COLO668 (cell line): Measurements from ENCODE around the gene ARID5A.
"Not testable (repeated sequence)": the region's sequence is repeated elsewhere in the genome, so short reads cannot be mapped to it uniquely, and the experiment has no call there.

Experiments used
- DNase-seq: peaks from one replicate; lab custom pipeline; 2025; ENCODE audit not compliant: unreplicated experiment; lab: John Stamatoyannopoulos, UW

Gene ARID5A

DNA sequence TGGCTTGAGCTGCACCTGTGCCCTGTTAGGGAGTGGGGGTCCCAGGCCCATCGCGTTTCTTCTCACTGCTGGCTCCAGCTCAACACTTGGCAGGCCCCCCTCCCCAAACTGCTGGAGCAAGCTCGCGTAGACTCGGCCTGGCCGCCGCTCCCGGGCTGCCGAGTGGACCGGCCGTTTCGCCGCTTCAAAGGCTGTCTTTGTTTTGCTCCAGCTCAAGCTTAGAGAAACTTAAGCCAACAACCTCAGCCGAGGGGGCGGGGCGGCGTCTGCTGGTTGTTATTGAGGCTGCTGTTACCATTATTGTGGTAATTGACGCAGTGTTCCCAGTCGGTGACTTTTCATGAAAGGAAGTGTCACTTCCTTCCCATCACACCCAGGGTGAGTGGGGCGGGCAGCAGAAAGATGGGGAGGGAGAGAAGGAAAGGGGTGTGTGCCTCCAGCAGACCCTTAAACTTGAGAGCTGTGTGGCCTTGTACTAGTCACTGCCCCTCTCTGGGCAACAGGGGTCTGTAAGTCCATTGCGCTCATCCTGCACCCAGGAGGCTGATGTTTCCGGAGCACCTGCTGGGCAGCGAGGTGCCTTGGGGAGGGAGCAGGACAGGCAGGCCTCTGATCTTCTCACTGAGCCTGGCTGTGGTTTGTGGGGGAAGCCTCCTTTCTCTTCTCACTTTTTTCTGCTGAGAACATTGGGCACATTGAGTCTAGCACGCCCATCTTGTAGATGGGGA lies 2.1 kb downstream of the ARID5A start:
- DNase-seq = no peak

DNA sequence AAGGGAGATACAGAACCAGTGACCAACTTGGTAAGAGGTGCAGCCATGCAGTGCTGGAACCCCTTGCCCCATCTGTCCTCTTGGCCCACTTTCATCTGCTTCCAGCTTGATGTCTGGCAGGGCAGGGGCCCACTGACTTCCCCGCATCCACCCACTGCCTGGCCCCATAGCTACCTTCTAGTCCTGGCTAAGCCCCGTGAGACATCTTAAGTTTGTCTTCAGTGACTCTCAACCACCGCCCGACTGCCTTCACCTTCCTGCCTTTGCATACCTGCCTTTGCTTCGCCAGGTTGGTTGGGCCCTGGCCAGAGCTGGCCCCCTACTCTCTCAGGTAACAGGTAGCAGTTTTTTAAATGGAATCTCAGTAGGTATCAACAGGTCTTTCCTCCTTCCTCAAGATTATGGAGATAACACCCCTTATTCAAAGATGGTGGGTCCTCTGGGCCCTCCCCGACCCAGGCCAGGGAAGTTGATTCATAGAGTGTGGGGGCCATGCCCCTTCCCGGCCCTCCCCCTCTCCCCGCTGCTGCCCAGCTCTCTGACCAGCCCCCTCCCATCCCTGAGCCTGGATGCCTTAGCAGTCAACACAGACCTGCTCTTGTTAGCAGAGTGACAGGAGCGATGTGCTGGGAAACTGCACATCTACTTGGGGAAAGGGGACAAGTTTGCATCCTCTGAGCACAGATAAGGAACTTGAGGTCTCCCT lies 2.8 kb downstream of the ARID5A start:
- DNase-seq = no peak

DNA sequence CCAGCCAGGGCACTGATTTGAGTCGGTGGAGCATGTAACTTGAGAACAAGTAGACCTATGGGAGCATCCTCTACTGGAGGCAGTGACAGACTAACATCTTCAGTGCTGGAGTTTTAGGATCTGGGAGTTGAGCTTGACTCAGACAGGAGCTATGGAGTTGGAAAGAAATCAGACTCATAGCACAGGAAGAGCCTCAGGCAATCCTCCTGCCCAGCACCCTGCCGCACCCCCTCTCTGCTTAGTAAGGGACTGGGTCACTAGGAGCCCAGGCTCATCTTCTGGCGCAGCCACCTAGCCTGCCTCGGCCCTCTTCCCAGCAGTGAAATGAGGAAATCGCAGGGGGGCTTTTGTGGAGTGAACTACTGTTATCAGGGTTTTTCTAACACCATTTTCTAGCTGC lies 3.6 kb downstream of the ARID5A start:
- DNase-seq = no peak

DNA sequence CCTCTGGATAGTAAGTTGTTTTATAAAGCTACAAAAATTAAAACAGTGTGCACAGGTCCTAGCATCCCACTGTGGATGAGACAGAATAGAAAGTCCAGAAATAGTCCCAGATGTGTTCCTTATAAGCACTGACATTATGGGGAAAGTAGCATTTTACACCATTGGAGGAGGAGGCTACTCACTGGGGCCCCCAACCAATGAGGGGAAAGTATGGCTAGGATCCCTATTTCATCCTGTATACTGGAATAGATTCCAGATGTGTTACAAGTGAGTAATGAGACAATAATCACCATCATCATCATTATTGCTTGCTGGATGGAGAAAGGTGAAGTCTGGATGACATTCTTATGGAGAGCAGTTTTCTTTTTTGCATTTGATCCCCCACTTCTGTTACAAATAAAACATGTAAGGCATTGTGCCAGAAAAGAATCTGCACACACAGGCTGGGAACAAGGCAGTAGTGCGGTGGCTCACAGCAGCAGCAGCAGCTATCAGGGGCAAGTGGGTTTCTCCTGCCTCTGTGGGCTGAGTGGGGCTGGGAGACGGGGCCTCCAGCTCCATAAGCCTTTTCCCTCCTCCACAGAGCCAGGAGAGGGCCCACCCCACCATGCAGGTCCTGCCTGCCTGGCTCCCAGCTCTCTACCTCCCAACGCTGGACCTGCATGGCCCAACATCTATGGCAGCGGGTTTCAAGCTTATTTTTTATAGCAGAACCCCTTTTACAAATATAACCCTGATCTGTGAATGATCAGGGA lies 5.0 kb downstream of the ARID5A start:
- DNase-seq = no peak

DNA sequence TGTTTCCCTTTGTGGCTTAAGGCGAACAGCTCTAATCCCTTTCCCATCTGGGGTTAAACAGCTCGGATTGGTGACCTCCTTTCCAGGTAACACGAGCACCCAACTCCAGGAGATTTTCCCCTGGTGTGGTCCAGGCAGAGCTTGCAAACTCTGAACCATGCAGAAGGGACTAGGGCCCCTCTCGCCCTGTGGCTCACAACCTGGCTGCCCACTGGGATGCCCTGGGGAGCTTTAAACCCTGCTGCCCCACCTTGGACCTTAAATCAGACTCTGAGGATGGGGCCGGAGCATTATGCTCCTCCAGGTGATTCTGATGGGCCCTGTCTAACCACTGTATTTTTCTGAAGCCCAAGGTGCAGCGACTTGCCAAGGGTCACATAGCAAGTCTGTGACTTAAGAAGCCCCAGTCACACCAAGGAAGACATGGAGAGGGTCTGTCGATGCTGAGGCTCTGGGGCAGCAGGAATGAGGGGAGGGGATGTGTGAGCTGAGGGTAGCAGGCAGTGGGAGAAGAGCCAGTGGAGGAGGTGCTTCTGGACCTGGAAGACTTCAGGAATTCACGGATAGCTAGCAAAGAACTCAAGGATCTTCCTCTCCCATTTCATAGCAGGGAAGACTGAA lies 5.9 kb downstream of the ARID5A start:
- no peak for DNase-seq

DNA sequence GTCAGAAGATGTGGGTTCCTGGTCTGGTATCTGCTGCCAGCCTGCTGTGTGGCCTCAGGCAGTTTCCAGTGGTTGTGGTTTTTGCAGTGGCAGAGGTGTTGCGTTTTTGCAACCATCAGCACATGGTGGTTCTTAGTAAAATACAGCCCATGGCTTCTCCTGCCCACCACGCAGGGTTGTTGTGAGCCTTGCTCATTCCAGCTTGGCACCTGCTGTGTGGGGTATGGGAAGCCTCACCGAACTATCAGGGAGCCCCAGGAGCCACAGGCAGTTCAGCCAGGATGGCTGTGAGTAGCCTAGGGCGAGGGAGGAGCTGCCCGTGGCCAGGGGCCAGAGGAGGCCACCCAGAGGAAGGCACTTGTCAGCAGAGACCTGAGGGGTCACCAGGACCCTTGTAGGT lies 9.8 kb downstream of the ARID5A start:
- no peak for DNase-seq

DNA sequence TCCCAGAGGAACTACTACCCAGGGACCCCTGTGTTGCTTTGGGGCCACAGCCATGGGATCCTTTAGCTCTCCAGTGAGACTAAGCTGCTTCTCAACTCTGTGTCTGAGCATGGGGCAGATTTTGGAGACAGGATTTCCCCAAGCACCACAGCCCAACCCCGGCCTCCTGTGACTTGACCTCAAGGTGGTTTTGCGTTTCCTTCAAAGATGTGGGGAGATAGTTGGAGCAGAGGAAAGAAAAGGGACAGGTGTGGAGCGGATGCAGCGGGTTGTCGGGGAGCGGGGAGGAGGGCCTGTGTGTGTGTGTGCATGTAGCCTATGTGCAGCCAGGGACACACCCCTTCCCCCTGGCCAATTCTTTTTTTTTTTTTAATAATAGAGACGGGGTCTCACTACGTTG lies 10.2 kb downstream of the ARID5A start:
- DNase-seq = no peak

DNA sequence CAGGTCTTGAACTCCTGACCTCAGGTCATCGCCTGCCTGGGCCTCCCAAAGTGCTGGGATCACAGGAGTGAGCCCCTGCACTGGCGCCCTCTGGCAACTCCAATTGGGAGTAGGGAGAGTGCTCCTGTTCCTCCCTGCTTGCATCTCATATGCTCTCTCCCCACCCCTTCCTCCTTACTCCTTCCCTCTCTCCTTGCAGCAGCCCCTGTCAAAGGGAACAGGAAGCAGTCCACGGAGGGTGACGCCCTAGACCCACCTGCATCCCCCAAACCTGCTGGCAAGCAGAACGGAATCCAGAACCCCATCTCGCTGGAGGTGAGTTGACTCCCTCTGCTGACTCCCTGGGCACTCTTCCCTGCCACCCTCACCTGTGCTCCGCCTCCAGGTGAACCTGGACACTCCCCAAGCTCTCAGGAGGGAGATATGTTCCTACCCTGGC lies 10.7 kb downstream of the ARID5A start:
- no peak for DNase-seq

DNA sequence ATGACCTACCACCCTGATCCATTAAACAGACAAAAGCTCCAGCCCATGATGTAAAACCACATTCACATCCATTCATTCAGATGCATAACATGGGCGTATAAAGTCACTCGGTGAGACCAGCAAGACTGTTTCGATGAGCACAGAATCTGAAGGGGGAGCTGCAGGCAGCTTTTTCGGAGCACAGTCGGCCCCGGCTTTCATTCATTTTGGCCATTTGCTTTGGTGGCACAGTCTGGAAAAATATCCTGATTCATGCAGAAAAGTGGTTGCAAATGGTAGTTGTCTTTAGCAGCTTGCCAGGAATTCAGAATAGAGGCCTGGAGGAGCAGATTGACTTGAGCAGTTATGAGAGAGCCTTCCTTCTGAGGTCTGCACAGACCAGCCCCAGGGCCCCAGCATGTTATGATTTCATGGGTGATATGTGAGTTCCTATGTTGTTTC lies 11.2 kb downstream of the ARID5A start:
- no peak for DNase-seq

DNA sequence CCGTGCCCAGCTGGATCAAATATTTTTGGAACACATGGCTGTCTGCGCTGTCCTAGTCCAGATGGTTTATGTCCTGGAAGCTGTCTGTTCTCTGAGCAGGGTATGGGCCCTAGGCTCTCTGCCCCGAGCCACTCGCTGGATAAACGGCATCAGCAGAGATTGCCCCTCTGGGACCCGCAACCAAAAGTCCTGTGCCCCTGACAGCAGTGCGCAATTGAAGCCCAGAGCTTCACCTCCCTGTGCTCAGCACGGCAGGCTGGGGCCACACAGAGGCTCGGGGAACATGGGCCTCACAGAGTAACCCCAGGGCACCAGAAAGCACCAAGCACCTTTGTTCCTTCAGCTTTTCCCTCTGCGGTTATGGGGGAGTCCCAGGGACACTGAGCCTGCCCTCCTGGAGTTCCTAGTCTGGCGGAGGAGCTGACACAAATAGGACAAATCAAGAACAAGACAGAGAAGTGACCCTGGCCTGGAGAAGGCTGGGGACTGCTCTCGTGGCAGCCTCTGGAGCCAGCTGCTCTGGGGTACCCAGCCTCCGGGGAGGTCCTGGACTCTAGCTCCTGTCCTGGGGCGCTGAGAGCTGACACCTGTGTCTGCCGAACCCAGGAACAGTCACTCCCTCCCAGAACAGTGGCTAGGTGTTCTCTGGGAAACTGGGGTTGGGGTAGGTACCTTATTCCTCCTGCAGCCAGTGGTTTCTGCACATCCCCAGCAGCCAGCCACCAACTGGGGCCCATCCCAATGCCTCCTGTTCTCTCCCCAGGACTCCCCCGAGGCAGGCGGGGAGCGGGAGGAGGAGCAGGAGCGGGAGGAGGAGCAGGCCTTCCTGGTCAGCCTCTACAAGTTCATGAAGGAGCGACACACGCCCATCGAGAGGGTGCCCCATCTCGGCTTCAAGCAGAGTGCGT lies 12.3 kb downstream of the ARID5A start:
- no peak for DNase-seq

DNA sequence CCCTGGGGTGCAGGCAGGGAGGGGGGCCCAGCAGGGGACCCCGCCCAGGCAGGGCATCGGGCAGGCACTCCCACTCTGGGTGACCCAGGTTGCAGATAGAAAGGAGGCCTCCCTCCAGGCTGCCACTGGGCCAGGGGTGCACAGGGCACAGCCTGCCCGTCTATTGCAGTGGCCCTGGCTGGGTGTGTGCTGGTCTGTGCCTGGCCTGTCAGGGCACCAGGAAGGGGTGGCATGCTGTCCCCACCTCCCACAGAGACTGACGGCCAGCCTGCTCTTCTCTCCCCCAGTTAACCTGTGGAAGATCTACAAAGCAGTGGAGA lies 12.9 kb downstream of the ARID5A start:
- no peak for DNase-seq

DNA sequence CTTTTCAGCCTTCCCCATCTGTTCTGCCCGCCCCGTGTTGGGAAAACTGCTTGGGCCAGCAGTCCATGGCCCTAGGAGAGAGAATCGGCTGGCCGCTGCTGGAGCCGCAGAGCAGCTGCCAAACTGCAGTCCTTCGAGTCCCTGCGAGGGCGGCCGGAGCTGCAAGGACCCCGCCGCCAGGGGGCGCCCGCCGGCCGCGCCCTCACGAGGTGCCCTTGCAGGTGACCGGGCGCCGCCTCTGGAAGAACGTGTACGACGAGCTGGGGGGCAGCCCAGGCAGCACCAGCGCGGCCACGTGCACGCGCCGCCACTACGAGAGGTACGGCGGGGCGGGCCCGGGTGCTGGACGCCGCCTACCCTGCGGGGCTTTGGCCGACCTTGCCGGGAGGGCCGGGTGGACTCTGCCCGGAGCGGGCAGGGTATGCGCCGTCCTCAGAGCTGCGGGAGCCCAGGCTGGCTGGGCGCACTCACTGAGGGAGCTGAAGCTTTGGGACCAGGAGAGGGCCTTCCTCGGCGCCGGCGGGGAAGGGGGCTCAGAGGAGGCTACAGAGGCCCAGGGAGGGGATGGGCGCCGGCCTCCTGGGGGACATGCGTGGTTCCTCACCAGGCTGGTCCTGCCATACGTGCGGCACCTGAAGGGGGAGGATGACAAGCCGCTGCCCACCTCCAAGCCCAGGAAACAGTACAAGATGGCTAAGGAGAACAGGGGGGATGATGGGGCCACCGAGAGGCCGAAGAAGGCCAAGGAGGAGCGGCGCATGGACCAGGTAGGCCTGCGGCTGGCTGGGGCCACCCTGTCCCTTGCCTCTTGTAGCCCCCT lies 13.6 kb downstream of the ARID5A start:
- DNase-seq = peak; percentile 40

DNA sequence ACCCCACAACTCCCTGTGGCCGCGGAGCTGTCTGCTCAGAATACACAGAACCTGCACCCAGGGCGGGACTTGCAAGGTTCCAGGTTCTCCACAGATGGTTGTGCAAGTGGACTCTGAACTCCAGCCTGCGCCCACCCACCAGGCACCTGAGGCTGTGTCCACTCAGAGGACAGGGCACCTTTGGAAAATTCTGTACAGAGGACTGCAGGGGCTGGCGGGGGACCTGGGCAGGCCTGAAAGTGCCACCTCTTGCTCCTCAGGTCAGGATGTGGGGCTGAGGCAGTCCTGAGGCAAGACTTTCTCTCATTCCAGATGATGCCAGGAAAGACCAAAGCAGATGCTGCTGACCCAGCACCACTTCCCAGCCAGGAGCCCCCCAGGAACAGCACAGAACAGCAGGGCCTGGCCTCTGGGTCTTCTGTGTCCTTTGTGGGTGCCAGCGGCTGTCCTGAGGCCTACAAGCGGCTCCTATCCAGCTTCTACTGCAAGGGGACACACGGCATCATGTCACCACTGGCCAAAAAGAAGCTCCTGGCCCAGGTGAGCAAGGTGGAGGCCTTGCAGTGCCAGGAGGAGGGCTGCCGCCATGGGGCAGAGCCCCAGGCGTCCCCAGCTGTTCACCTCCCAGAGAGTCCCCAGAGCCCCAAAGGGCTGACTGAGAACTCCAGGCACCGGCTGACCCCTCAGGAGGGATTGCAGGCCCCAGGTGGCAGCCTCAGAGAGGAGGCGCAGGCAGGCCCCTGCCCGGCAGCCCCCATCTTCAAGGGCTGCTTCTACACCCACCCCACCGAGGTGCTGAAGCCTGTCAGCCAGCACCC lies 14.4 kb downstream of the ARID5A start:
- DNase-seq = no peak

DNA sequence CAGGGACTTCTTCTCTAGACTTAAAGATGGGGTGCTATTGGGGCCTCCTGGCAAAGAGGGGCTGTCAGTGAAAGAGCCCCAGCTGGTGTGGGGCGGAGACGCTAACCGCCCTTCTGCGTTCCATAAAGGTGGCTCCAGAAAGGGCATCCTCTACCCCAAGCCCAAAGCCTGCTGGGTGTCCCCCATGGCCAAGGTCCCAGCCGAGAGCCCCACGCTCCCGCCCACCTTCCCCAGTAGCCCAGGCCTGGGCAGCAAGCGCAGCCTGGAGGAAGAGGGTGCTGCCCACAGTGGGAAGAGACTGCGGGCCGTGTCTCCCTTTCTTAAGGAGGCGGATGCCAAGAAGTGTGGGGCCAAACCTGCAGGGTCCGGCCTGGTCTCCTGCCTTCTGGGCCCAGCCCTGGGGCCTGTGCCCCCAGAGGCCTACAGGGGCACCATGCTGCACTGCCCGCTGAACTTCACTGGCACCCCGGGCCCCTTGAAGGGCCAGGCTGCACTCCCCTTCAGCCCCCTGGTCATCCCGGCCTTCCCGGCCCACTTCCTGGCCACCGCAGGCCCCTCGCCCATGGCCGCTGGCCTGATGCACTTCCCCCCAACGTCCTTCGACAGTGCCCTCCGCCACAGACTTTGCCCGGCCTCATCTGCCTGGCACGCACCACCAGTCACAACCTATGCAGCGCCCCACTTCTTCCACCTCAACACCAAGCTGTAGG lies 15.2 kb downstream of the ARID5A start:
- DNase-seq = no peak

DNA sequence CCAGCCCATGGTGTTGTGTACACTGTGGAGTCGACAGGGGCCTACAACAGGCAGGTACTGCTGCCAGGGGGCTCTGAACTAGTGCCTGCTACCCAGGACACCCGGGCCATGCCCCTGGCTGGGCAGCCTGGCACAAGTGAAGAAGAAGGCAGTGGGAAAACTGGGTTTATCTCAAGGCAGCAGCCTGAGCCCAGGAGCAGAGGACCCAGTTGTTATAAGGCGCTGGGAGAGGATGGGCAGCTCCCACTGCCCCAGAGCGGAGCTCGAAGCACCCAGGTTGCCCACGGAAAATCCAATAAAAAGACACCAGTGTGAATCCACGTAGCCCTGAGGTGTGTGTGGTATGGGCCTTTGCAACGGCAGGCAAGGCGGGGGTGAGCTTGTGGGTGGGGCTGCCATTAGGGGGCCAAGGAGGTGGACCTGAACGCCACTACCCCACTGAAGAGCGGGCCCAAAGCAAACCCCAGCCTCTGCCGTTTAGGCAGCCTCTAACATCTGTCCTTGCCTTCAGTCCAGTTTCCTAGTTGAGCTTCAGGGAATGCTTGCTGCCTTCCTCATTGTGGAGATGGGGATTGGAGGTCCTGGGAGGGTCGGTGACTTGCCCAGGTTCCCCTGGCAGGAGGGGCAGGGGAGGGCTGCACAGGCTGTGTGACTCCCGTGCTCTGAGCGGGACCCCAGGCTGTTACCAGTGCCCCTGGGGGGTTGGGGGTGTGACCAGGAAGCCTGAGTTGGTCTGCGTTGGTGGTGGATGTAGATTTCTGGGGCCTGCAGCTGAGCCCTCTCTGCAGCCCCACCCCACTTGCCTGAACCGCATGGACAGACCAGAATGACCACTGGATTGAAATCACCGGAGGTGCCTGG lies 16.0 kb downstream of the ARID5A start:
- no peak for DNase-seq

DNA sequence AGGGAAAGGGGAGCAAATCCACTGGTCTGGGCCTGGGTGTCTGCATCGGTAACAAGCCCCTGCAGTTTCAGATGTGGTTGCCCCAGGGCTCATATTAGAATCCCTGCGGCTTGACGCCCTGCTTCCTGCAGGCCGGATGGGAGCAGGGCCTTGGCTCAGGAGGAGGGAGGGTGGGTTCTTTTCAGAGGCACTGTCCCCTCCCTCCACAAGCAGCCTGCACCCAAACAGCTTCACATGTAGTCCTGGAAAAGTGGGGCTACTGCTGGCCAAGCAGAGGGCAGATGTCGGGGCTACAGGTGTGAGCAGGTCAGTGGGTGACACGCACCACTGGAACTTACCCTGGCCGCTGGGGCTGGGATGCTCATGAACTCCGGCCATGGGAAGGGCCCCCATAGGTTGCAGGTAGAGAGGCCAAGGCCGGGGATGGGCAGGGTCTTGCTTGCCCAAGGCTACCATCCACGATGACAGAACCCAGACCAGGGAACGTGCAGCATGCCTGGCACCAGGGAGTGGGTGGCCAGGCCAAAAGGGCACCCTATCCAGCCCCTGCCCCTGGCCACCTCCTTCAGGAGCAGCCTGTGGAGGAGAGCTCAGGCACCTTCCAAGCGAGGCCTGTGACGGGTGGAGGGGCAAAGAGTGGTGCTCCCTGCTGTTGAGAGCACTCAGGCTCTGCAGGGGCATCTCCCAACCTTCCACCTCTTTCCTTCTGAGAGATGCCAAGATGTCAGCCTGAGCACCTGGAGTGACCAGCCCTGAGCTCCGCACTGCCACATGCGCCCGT lies 16.8 kb downstream of the ARID5A start:
- DNase-seq = no peak

DNA sequence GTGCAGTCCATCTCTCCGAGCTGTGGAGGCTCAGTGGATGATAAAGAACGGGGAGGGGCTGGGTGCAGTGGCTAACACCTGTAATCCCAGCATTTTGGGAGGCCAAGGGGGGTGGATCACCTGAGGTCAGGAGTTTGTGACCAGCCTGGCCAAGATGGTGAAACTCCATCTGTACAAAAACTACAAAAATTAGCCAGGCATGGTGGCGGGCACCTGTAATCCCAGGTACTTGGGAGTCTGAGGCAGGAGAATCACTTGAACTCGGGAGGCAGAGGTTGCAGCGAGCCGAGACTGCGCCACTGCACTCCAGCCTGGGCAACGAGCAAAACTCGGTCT lies 17.4 kb downstream of the ARID5A start:
- DNase-seq = not testable (repeated sequence)
